ENCODE results near the gene RAB40B. TPM values are rescaled to one million over a fixed set of nuclear protein-coding genes. Genes with fewer than 3 reads are reported as not detected.
A peak's percentile ranks its signal among the peaks of the same experiment; 100 is the strongest.

RAB40B gene
- total and polyA plus RNA-seq, 2 of the 4 experiments (the other 2 are of a cell fraction) = 14.9 to 20.0 TPM

- TF ChIP-seq CHD1 (IDR thresholded peaks at IDR 0.05; ENCODE audit: low read depth, low read length) = no peak
These were observed 48.8 kb downstream of the RAB40B start (continued) for GRCh38 chr17:82649501-82650261.

- in situ Hi-C loops (cut with MboI; ENCODE audit: low sequenced_read_pairs) = no loop called here
- no TSS peak for BruUV-seq (replicated peaks)
- peak overlapping the region; percentile 75 for H3K27ac ChIP-seq (ENCODE audit: insufficient read depth, low read length)
These were observed 49.7 kb downstream of the RAB40B start for GRCh38 chr17:82648742-82649331.

More at GRCh38 chr17:82648742-82649331, 49.7 kb downstream of the RAB40B start:
- dilution Hi-C loops (cut with HindIII; ENCODE audit: low sequenced_read_pairs, unreplicated experiment) (no loop called here), intact Hi-C loops (cut with micrococcal nuclease) (no loop called here)
- DNase-seq = no peak
- H3K79me1 ChIP-seq (ENCODE audit: low read depth in 1 of 2, low read length in 2 of 2) = peaks cover 9 to 22% of the 10 kb centered on the region in 2 experiments
- H2AK9ac ChIP-seq (replicated peaks; ENCODE audit: low read depth, low read length, poor library complexity) = peak overlapping the region; percentile 97
- peaks cover 40% of the 10 kb centered on the region for H4K20me1 ChIP-seq (ENCODE audit: insufficient read depth, low read length)
- H2BK120ac ChIP-seq (ENCODE audit: low read depth, low read length) = peak overlapping the region; percentile 75
- H4K91ac ChIP-seq (ENCODE audit: insufficient read depth, low read depth, low read length) = peak overlapping the region; percentile 91; the same call in 1 of the 2 replicates
- H2AFZ ChIP-seq (replicated peaks; ENCODE audit: low read length, poor library complexity) = peak overlapping the region; percentile 97
- H3K9ac ChIP-seq (ENCODE audit: low read depth, low read length) = peak overlapping the region; percentile 83
- CTCF ChIA-PET = no interaction called here
- peak overlapping the region; percentile 98 for H4K5ac ChIP-seq (ENCODE audit: low read depth, low read length)
- peak; percentile 32 for ATAC-seq (ENCODE audit: low read depth)
- POLR2A ChIA-PET (ENCODE audit: unreplicated experiment) = no interaction called here
- peak overlapping the region; percentile 83 for H2BK5ac ChIP-seq (ENCODE audit: low read depth, low read length, poor library complexity, severe bottlenecking)
- peak overlapping the region; percentile 84 for H2AK5ac ChIP-seq (ENCODE audit: low read depth, low read length)
- peaks cover 4% of the 10 kb centered on the region for H3K9me1 ChIP-seq (ENCODE audit: insufficient read depth, low read length)
- peak overlapping the region; percentile 99 for H3K14ac ChIP-seq (replicated peaks; ENCODE audit: low read depth, low read length)
- no peaks in the 10 kb centered on the region for H3K9me3 ChIP-seq (ENCODE audit: control insufficient read depth, insufficient read depth, low read length)
- H3K18ac ChIP-seq (ENCODE audit: low read depth, low read length) = peak overlapping the region; percentile 85
- H2BK15ac ChIP-seq (ENCODE audit: low read depth, low read length) = no peak overlapping the region
- H3K27me3 ChIP-seq (ENCODE audit: control insufficient read depth, insufficient read depth, low read length) = no peaks in the 10 kb centered on the region
- WGBS, 2 experiments (ENCODE audit: extremely low coverage in 2 of 2, insufficient read length in 1 of 2) = 0% methylated on average over 7 of the region's 37 CpGs; no CpG with 5 or more reads in 1 of the 2 experiments
- H4K8ac ChIP-seq (ENCODE audit: low read depth in 2 of 2, low read length in 2 of 2) = peak overlapping the region; percentile 93 to 100
- H3K4ac ChIP-seq (ENCODE audit: low read depth, low read length) = peak overlapping the region; percentile 94
- no peak for TF ChIP-seq RFX5 (IDR thresholded peaks at IDR 0.05; ENCODE audit: low read depth, low read length)
- no peak overlapping the region for H2BK20ac ChIP-seq (ENCODE audit: low read depth, low read length)
- H3K4me1 ChIP-seq (ENCODE audit: control insufficient read depth, insufficient read depth, low read length) = peaks cover 5% of the 10 kb centered on the region; the same call in 1 of the 2 replicates
- peak overlapping the region; percentile 98; the same call in 1 of the 2 replicates for H3K23ac ChIP-seq (ENCODE audit: low read depth, low read length)
- H3K36me3 ChIP-seq (ENCODE audit: control insufficient read depth, insufficient read depth, low read length) = peaks cover 6% of the 10 kb centered on the region
- H3K4me3 ChIP-seq (ENCODE audit: insufficient read depth, low read depth, low read length) = peak overlapping the region; percentile 92
- peak overlapping the region; percentile 43 for H3K56ac ChIP-seq (ENCODE audit: extremely low read depth, insufficient read depth, low read length)
- peak overlapping the region; percentile 99 for H3K4me2 ChIP-seq (ENCODE audit: low read depth, low read length)
